K562 (cell line): ENCODE measurements around the gene PEBP1. TPM values are rescaled to one million over a fixed set of nuclear protein-coding genes. Genes with fewer than 3 reads are reported as not detected.

Experiments
- CSDE1 ChIP-seq, 2 experiments: fragments of 450-650 bp; IDR thresholded peaks; 2 replicates each; pipeline ENCODE4 v1.6.1; 2016; ENCODE audit warnings: mild to moderate bottlenecking in 1 of 2
- KLF10 ChIP-seq: fragments of 250-450 bp; sonication (Bioruptor Pico); IDR thresholded peaks from 2 replicates; pipeline ENCODE4 v1.6.1; 2021; ENCODE audit warnings: matching md5 sums
- MCM3 ChIP-seq: fragments of 450-650 bp; IDR thresholded peaks from 2 replicates; pipeline ENCODE4 v1.6.1; 2016
- PKNOX1 ChIP-seq: fragments of 450-650 bp; IDR thresholded peaks from 2 replicates; pipeline ENCODE4 v1.6.1; 2016
- PRPF4 ChIP-seq: fragments of 200-400 bp; formaldehyde crosslinking; IDR thresholded peaks from one replicate; pipeline ENCODE4 v1.6.1; 2017; ENCODE audit warnings: low read length, low read depth, mild to moderate bottlenecking; ENCODE audit not compliant: insufficient read depth, poor library complexity, severe bottlenecking
- TAF7 ChIP-seq: fragments of 450-650 bp; IDR thresholded peaks from 2 replicates; pipeline ENCODE4 v1.6.1; 2016; ENCODE audit warnings: missing genetic modification characterization, missing compliant biosample characterization
- TEAD1 ChIP-seq, 2 experiments: fragments of 450-650 bp in 1 of 2; sonication (generic) in 1 of 2; formaldehyde crosslinking; IDR thresholded peaks; 2 replicates each; pipeline versions ENCODE4 v1.4.0 to v1.8.0; 2020 to 2022; ENCODE audit warnings: mild to moderate bottlenecking in 2 of 2, missing genetic modification reagents in 1 of 2
- TRIM24 ChIP-seq, 2 experiments: fragments of 450-650 bp; IDR thresholded peaks; 2 replicates each; pipeline ENCODE4 v1.6.1; 2016
- ZNF354B ChIP-seq: fragments of 250-450 bp; sonication (Bioruptor Pico); IDR thresholded peaks from 2 replicates; pipeline ENCODE4 v1.4.0; 2020
- ZNF586 ChIP-seq: fragments of 450-650 bp; formaldehyde crosslinking; conservative IDR thresholded peaks from 2 replicates; pipeline ENCODE4 v1.4.0; 2020; ENCODE audit warnings: mild to moderate bottlenecking, moderate library complexity
- polyA plus RNA-seq, 8 experiments: library from polyadenylated mRNA; depleted of rRNA in 4 of 8; stranded (reverse) in 5 of 8; unstranded in 3 of 8; fragments of >200 nt; fragmentation: Nextera tagmentation in 2 of 8; fragmentation: Illumina TruSeq in 1 of 8; extraction: Ambion mirVana in 2 of 8; extraction: Trizol in 1 of 8; gene quantifications; 2 replicates each; pipeline versions ENCODE4 v1.2.1 to v1.2.3, GENCODE V29; 2011 to 2014; ENCODE audit warnings: inconsistent platforms in 1 of 8, missing spikeins in 1 of 8
- total RNA-seq, 7 experiments: library from RNA; depleted of rRNA in 6 of 7; stranded (reverse); fragments of >200 nt in 6 of 7; fragmentation: Illumina TruSeq in 2 of 7; extraction: Trizol in 2 of 7; gene quantifications; 2 replicates each; pipeline versions ENCODE4 v1.2.1 to v1.2.3, GENCODE V29; 2011 to 2021; ENCODE audit warnings: low replicate concordance in 1 of 7
- TF ChIP-seq, protein P1 (sequence below): fragments of 450-650 bp; IDR thresholded peaks from 2 replicates; pipeline ENCODE4 v1.6.1; 2016; ENCODE audit warnings: mild to moderate bottlenecking, moderate library complexity
- TF ChIP-seq, protein P2 (sequence below): sonication (generic); formaldehyde crosslinking; IDR thresholded peaks from 2 replicates; pipeline ENCODE4 v1.8.0; 2023; ENCODE audit warnings: mild to moderate bottlenecking, missing genetic modification reagents

PEBP1 gene
- total and polyA plus RNA-seq, 9 of the 15 experiments (the other 6 are each of a cell fraction or from before 2014, with no cell fraction given): 77.3 to 207 (median 153) TPM

DNA sequence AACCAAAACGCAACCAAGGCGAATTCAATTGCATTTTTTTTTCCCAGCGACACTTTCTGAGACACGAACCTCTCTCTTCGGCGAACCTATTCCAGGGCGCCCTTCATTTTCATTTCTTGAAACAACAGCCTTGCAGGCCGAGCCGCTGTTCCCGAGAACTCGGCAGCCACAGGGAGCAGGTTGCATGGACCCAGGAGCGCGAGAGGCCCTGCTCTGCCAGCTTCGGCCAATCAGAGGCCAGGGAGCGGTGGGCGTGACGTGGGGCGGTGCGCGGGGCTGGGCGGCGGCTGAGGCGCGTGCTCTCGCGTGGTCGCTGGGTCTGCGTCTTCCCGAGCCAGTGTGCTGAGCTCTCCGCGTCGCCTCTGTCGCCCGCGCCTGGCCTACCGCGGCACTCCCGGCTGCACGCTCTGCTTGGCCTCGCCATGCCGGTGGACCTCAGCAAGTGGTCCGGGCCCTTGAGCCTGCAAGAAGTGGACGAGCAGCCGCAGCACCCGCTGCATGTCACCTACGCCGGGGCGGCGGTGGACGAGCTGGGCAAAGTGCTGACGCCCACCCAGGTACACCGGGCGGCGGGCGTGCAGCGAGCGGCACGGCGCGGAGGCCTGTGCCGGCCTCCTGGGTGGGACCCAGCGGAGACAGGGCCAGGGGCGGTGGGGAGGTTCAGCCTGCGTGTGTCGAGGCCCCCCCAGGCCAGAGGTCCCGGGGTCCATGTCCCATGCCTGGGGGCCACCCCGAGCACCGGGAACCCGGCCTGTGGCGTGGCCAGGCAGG, at the start of gene PEBP1 (continued):
- TF ChIP-seq, protein P1, sequence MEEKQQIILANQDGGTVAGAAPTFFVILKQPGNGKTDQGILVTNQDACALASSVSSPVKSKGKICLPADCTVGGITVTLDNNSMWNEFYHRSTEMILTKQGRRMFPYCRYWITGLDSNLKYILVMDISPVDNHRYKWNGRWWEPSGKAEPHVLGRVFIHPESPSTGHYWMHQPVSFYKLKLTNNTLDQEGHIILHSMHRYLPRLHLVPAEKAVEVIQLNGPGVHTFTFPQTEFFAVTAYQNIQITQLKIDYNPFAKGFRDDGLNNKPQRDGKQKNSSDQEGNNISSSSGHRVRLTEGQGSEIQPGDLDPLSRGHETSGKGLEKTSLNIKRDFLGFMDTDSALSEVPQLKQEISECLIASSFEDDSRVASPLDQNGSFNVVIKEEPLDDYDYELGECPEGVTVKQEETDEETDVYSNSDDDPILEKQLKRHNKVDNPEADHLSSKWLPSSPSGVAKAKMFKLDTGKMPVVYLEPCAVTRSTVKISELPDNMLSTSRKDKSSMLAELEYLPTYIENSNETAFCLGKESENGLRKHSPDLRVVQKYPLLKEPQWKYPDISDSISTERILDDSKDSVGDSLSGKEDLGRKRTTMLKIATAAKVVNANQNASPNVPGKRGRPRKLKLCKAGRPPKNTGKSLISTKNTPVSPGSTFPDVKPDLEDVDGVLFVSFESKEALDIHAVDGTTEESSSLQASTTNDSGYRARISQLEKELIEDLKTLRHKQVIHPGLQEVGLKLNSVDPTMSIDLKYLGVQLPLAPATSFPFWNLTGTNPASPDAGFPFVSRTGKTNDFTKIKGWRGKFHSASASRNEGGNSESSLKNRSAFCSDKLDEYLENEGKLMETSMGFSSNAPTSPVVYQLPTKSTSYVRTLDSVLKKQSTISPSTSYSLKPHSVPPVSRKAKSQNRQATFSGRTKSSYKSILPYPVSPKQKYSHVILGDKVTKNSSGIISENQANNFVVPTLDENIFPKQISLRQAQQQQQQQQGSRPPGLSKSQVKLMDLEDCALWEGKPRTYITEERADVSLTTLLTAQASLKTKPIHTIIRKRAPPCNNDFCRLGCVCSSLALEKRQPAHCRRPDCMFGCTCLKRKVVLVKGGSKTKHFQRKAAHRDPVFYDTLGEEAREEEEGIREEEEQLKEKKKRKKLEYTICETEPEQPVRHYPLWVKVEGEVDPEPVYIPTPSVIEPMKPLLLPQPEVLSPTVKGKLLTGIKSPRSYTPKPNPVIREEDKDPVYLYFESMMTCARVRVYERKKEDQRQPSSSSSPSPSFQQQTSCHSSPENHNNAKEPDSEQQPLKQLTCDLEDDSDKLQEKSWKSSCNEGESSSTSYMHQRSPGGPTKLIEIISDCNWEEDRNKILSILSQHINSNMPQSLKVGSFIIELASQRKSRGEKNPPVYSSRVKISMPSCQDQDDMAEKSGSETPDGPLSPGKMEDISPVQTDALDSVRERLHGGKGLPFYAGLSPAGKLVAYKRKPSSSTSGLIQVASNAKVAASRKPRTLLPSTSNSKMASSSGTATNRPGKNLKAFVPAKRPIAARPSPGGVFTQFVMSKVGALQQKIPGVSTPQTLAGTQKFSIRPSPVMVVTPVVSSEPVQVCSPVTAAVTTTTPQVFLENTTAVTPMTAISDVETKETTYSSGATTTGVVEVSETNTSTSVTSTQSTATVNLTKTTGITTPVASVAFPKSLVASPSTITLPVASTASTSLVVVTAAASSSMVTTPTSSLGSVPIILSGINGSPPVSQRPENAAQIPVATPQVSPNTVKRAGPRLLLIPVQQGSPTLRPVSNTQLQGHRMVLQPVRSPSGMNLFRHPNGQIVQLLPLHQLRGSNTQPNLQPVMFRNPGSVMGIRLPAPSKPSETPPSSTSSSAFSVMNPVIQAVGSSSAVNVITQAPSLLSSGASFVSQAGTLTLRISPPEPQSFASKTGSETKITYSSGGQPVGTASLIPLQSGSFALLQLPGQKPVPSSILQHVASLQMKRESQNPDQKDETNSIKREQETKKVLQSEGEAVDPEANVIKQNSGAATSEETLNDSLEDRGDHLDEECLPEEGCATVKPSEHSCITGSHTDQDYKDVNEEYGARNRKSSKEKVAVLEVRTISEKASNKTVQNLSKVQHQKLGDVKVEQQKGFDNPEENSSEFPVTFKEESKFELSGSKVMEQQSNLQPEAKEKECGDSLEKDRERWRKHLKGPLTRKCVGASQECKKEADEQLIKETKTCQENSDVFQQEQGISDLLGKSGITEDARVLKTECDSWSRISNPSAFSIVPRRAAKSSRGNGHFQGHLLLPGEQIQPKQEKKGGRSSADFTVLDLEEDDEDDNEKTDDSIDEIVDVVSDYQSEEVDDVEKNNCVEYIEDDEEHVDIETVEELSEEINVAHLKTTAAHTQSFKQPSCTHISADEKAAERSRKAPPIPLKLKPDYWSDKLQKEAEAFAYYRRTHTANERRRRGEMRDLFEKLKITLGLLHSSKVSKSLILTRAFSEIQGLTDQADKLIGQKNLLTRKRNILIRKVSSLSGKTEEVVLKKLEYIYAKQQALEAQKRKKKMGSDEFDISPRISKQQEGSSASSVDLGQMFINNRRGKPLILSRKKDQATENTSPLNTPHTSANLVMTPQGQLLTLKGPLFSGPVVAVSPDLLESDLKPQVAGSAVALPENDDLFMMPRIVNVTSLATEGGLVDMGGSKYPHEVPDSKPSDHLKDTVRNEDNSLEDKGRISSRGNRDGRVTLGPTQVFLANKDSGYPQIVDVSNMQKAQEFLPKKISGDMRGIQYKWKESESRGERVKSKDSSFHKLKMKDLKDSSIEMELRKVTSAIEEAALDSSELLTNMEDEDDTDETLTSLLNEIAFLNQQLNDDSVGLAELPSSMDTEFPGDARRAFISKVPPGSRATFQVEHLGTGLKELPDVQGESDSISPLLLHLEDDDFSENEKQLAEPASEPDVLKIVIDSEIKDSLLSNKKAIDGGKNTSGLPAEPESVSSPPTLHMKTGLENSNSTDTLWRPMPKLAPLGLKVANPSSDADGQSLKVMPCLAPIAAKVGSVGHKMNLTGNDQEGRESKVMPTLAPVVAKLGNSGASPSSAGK: peak; percentile 97
- TF ChIP-seq ZNF354B (CRISPR knock-in tag) (no peak), PRPF4 (no peak), TAF7 (peak; percentile 44; the same call in 1 of the 2 replicates), TRIM24 (IDR thresholded peaks at IDR 0.05) (no peak), KLF10 (no peak), MCM3 (no peak), PKNOX1 (peak; percentile 50), ZNF586 (CRISPR knock-in tag) (no peak), CSDE1 (IDR thresholded peaks at IDR 0.05) (no peak), TEAD1 (CRISPR knock-in tag; IDR thresholded peaks at IDR 0.05) (peak in 1 of 2 experiments; percentile 86; a peak in 2 of 4 replicates)
- TF ChIP-seq, protein P2, sequence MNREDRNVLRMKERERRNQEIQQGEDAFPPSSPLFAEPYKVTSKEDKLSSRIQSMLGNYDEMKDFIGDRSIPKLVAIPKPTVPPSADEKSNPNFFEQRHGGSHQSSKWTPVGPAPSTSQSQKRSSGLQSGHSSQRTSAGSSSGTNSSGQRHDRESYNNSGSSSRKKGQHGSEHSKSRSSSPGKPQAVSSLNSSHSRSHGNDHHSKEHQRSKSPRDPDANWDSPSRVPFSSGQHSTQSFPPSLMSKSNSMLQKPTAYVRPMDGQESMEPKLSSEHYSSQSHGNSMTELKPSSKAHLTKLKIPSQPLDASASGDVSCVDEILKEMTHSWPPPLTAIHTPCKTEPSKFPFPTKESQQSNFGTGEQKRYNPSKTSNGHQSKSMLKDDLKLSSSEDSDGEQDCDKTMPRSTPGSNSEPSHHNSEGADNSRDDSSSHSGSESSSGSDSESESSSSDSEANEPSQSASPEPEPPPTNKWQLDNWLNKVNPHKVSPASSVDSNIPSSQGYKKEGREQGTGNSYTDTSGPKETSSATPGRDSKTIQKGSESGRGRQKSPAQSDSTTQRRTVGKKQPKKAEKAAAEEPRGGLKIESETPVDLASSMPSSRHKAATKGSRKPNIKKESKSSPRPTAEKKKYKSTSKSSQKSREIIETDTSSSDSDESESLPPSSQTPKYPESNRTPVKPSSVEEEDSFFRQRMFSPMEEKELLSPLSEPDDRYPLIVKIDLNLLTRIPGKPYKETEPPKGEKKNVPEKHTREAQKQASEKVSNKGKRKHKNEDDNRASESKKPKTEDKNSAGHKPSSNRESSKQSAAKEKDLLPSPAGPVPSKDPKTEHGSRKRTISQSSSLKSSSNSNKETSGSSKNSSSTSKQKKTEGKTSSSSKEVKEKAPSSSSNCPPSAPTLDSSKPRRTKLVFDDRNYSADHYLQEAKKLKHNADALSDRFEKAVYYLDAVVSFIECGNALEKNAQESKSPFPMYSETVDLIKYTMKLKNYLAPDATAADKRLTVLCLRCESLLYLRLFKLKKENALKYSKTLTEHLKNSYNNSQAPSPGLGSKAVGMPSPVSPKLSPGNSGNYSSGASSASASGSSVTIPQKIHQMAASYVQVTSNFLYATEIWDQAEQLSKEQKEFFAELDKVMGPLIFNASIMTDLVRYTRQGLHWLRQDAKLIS (CRISPR knock-in tag): peak; percentile 68; the same call in 1 of the 2 replicates
